Esophagus squamous epithelium (tissue), 4 donors: ENCODE data around the gene SDF4.

Experiments used
- CTCF ChIP-seq, 6 experiments: fragments of 450-650 bp in 4 of 6; fragments of 200-600 bp in 2 of 6; sonication (generic) in 2 of 6; IDR thresholded peaks; one replicate each; pipeline ENCODE4 v1.5.1; 2016 to 2019; ENCODE audit warnings: antibody characterized with exemption in 6 of 6, mild to moderate bottlenecking in 4 of 6, moderate library complexity in 4 of 6
- POLR2A ChIP-seq, 4 donors: fragments of 450-650 bp; IDR thresholded peaks; one replicate each; pipeline ENCODE4 v1.6.1; 2017; ENCODE audit warnings: antibody characterized with exemption in 4 of 4, mild to moderate bottlenecking in 4 of 4, moderate library complexity in 3 of 4

DNA sequence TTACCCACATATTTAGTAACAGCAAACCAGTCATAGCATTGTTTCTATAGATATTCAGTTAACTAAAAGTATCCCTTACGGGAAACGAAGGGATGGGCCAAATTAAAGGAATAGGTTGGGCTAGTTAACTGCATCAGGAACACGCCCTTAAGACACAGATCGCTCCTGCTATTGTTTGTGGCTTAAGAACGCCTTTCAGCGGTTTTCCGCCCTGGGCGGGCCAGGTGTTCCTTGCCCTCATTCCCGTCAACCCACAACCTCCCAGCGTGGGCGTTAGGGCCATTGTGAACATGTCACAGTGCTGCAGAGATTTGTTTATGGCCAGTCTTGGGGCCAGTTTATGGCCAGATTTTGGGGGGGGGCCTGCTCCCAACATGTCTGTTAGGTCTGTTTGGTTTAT, 40.1 kb downstream of the SDF4 start:
- TF ChIP-seq CTCF (IDR thresholded peaks at IDR 0.05) (no peak), POLR2A (IDR thresholded peaks at IDR 0.05) (no peak)
